Left renal pelvis (tissue), 4 donors: Measurements from ENCODE around the gene LRRIQ4. TPM values are rescaled to one million over a fixed set of nuclear protein-coding genes. Genes with fewer than 3 reads are reported as not detected.
A peak's percentile ranks its signal among the peaks of the same experiment; 100 is the strongest.

ENCODE experiments used
- DNase-seq, 4 donors: peaks; one replicate each; pipeline ENCODE4 v3.0.0-alpha.2; 2013; ENCODE audit warnings: low read depth in 4 of 4, low spot score in 3 of 4
- polyA plus RNA-seq, 4 donors: library from polyadenylated mRNA; unstranded; fragments of 120-200 nt; gene quantifications; one replicate each; pipeline ENCODE4 v1.2.1, GENCODE V29; 2013; ENCODE audit not compliant: insufficient read length in 4 of 4

The LRRIQ4 gene
- polyA plus RNA-seq = under 1 TPM; 0.10 to 0.50 (median 0.18) TPM

DNA sequence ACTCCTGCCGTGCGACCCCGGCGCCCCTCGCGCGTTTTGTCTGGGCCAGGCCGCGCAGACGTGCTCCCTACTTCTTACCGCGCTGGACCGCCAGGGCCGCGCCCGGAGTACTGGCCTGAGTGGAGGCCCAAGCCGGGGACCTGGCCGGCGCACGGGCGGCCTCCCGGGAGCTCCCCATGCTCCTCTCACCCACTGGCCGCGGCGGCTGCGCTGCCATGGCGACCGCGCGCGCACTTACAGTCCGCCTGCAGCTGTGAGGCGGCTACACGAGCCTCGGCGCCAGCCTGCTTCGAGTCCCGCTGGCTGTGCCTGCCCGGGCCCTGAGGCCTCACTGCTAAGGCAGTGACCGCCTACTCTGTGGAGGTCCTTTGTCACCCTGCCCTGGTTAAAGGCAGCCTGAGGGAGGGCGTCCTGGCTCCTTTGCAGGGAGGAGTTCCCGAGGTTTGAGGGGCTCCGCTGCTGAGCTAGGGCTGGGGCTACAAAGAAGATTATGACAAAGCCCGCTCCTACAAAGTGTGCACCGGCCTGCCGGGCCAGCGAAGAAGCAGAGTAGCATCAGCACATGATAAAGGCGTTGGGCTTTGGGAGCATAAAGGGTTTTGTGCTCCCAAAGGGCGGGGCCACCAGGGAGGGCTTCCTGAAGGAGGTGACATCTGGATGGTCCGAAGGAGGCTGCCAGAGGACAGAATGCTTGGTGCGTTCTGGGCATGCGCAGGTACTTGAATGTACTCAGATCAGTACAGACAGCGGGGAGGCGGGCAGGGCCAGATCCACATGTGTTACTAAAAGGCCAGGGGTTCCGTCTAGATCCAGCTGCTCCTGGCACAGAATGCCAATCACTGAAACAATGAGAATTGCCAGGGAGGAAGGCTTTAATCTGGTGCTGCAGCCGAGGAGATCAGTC lies at the start of gene LRRIQ4, which contains the start of gene LRRC34:
Gene LRRIQ4, plus strand, starts transcription at position 539 of the 904 bp plus-strand sequence. CDS start 9,052 bp downstream, outside the sequence.
Gene LRRC34, minus strand, starts transcription at position 573 of the 904 bp plus-strand sequence. Its CDS starts 356 bp downstream, at position 217.
- peak; percentile 46 to 61 (median 56) for DNase-seq

GRCh38 chr3:169764312-169764881 lies 48.3 kb upstream of the LRRIQ4 start:
- DNase-seq = peak in 1 of 4 donors; percentile 43

GRCh38 chr3:169764882-169765612 lies 47.6 kb upstream of the LRRIQ4 start, which contains the start of gene TERC:
TSS of gene TERC (minus strand) at chr3:169765060.
- DNase-seq = peak; percentile 86 to 93 (median 90)

DNA sequence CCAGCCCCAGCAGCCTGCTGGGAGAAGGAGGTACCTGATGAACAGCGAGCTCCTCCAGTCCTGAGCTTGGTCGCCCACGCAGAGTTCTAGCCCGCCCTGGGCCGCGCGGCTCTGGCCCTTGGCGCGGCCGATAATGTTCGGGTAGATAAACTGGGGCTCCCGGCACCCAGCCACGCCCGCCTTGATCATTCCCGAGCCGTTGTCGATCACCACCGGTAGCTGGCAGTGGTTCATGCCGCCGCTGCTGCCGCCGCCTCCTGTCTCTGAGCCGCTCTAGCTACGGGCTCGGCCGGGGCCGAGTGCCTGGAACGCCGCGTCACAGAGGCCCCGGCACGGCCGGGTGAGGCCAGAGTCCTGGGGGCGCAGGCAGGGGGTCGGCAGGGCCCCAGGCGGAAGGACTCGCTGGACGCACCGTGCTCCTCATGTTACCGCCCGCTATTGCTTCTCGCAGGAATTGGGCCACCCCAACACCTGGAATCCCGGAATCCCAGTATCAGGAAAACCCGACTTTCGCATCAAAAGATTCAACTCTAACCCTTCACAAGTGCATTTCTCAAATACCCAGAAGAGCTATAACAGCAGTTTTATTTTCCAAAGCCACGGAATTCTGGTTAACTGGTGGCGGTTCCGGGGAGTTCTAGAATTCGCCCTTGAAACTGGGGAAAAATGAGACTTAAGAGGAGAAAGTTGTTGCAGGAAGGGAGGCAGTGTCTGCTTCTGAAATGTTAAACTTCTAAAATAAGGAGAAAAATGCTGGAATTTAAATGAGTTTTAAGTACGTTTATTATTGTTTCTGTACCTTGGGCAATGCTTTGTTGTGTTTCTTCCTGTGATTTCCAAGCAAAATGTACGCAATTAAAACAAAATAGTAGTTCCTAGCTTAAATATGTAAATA lies 43.1 kb upstream of the LRRIQ4 start, which contains the start of gene ACTRT3:
Gene ACTRT3, minus strand, starts transcription at position 275 of the 895 bp plus-strand sequence. Its CDS starts 41 bp downstream, at position 234.
- peak; percentile 44 to 61 (median 57) for DNase-seq

- peak; percentile 85 to 87 (median 86) for DNase-seq
These were observed 41.0 kb upstream of the LRRIQ4 start for GRCh38 chr3:169771497-169772304.

GRCh38 chr3:169772305-169772896 lies 40.3 kb upstream of the LRRIQ4 start:
- DNase-seq = peak; percentile 74 to 83 (median 77)

DNA sequence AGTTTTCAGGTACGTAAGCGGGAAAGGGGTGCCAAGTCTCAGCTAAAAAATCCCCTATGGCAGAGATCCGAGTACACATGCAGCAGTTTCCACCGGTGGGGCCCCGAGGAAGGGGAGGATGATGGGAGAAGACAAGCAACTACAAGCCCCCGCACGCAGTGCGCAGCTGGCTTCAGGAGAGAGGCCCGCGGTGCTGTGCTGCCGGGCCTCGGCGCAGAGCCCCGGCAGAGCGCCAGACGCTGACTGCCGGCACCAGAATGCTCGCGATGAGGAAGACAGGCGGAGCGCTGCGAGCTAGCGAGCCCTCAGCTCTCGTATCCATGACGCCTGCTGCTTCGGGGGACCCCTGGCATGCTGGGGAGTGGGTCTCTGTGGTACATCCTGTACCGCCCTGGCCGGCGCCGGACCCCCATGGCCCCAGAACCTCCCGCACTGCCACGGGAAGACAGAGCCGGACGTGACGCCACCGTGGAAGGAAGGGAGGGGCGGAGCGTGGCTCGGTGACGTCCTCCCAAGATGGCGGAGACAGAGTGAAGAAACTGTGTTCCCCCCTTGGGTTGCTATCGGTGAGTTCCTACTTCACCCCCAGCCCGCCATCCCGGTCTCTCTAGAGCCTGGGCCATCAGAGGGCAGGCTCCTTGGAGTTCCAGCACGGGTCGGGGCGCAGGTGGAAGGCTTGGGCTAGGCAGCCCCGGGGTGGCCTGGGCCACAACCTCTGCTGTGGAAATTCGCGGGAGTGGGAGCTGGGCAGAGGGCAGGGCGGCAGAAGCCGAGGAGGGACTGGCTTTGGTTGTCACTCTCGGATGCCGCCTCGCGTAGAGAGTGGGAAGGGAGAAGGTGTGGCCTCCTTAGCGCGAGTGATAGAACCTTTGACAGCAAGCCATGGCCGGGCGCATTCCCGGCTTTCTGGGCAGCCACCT lies 39.5 kb upstream of the LRRIQ4 start, which contains the start of gene MYNN:
Gene MYNN, plus strand, starts transcription at position 500 of the 920 bp plus-strand sequence. CDS start 900 bp downstream, outside the sequence.
- peak; percentile 84 to 87 (median 85) for DNase-seq

- DNase-seq = no peak
These were observed 38.5 kb upstream of the LRRIQ4 start for GRCh38 chr3:169774186-169774585.

GRCh38 chr3:169777822-169778221 lies 34.8 kb upstream of the LRRIQ4 start:
- no peak for DNase-seq

- DNase-seq = no peak
These were observed 31.9 kb upstream of the LRRIQ4 start for GRCh38 chr3:169780742-169781141.

GRCh38 chr3:169781209-169781855 lies 31.3 kb upstream of the LRRIQ4 start:
- DNase-seq = no peak

DNA sequence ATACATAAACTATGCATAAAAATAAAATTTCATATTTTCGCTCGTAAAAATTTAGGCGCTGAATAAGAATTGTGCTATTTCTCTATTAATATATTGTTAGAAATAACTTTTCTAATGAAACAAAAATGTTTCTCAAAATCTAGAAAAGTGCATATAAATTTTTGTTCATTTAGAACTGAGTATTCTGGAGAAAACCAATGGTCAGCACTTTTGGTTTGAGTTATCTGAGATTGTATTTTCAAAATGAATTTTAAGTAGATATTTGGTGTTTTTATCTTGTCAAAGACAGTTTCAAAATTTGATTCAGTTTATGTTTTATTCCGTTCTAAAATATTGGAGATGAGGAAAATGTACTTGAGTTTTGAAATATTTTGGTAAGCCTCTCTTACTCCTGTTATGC lies 25.6 kb upstream of the LRRIQ4 start:
- no peak for DNase-seq

- no peak for DNase-seq
These were observed 24.9 kb upstream of the LRRIQ4 start for GRCh38 chr3:169787791-169788190.

- no peak for DNase-seq
These were observed 22.5 kb upstream of the LRRIQ4 start for GRCh38 chr3:169790219-169790618.

GRCh38 chr3:169790687-169791429 lies 21.8 kb upstream of the LRRIQ4 start:
- DNase-seq = no peak

DNA sequence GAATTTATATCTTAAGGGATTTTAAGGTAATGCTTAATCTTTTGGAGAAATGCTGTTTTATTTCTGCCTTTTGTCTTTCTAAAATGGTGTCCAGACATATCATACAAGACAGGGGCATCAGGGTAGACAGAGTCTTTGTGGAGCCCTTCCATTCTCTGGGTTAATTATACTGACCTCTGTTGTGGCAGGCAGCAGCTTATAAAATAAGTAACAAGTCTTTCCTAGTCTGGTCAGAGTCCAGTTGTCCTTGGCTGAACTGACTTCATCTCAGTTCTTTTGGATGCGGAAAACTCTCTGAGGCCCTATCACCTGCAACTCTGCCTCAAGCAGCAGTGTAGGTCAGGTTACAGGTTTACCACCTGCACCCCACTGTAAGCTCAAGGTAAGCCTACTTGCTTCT lies 20.3 kb upstream of the LRRIQ4 start:
- no peak for DNase-seq
